ENCODE data around the gene MAGI2.

DNA sequence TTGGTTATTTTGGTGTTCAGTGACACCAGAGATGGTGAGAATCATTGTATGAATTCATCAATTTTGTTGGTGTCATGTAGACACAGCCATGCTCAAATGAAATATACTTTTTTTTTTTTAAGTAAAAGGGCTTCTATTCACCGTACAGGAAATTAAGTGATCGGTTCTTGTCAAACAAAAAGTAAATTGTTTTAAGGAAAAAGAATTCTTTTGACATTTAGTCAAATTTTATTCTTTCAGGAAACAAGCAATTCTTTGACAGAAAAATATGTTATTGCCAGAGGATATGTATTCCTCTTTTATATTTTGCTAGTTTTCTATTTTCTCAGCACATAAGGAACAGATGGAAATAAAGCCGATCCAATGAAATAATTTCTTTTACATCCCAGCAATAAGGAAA is 551.9 kb downstream of the MAGI2 start:
- TF ChIP-seq, protein P1, sequence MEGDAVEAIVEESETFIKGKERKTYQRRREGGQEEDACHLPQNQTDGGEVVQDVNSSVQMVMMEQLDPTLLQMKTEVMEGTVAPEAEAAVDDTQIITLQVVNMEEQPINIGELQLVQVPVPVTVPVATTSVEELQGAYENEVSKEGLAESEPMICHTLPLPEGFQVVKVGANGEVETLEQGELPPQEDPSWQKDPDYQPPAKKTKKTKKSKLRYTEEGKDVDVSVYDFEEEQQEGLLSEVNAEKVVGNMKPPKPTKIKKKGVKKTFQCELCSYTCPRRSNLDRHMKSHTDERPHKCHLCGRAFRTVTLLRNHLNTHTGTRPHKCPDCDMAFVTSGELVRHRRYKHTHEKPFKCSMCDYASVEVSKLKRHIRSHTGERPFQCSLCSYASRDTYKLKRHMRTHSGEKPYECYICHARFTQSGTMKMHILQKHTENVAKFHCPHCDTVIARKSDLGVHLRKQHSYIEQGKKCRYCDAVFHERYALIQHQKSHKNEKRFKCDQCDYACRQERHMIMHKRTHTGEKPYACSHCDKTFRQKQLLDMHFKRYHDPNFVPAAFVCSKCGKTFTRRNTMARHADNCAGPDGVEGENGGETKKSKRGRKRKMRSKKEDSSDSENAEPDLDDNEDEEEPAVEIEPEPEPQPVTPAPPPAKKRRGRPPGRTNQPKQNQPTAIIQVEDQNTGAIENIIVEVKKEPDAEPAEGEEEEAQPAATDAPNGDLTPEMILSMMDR (IDR thresholded peaks at IDR 0.05; ENCODE audit: borderline replicate concordance, extremely low read depth, low read length, poor library complexity, severe bottlenecking), result no peak
- no peak for TF ChIP-seq EZH2 (IDR thresholded peaks at IDR 0.05; ENCODE audit: borderline replicate concordance, low read depth, low read length, severe bottlenecking)

All from DND-41 (cell line).